T-helper 1 cell (primary cell): ENCODE results near the gene KIRREL3.

ENCODE experiments used
- DNase-seq, 5 donors: peaks; one replicate each; pipeline ENCODE4 v3.0.0-alpha.2; 2012 to 2020

KIRREL3 gene

DNA sequence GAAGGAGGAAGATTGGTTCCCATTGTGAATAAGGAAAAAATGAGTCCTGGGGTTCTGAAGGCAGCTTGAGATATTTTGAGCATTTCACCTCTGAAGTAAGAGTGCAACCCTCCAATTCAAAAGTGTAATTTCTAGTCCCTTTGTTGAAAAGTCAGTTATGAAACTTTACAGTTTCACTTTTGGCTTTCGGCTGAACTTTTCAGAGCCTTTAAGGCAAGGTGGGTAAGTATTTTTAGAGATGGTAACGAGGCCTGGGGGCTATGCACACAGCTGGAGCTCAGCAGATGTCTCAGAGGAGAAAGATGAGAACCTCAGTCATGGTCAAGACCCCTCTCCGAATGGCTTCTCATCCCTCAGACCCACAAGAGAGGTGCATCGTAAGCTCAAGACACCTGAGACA, 267.6 kb downstream of the KIRREL3 start:
- DNase-seq = no peak

DNA sequence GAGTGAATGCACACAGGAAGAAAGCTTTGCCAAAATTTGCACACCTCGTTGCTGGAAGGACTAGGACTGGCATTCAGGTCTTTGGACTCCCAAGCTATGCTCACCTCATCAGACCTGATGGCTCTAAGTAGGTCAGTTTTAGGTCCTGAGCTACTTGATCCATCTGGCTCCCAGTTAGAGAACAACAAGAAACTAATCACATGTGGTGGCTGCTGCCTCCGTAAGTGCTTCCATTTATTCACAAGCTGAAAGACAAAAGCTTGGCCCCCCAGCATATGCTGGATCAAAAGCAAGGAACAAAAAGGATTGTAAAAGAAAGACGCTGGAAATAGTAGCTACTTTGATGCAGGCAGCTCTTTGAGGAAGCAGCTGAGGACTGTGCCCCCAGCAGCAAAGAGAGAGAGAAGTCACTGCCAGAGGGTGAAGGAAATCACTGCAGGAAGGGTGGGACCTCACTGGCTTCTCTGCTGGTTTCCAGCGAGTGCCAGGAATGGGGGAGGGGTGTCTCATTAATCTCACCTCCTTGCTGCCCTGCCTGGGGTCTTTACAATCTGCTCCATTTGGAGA, 268.9 kb downstream of the KIRREL3 start:
- no peak for DNase-seq

DNA sequence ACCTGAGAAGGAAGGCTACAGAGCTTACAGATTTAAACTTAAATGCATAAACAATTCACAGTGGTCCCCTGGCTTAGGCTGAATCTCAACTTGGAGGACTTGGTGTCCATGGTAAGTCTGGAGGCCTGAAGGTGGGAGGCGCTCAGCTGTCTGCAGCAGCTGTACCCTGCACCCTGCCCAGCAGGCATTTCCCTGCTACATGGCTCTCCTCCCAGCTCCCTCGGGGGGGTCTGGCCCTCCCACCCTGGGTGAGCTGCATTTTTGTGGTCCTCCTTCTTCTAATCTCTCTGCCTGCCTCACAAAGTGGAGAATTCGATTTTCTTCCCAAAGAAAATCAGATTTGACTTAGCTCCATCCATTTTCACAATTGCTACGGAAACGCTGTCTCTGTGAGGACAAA, 273.2 kb downstream of the KIRREL3 start:
- no peak for DNase-seq

DNA sequence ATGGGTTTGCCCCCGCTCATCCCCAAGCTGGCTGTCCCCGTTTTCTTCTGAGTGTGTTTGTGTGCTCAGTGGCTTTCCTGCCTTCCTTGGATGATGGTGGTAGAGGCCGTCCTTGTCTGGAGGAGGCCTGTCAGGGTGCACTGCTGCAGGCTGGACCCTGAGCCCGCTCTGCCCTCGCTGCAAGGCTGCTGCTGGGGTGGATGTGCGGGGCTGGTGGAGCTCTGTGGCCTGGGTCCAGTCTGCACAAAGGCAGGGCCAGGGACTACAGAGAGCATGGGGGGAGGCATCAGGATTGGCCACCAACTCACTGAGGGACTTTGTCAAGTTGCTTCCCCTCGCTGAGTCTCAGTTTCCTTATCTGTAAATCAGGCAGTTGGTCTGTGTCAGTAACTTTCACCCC, 275.0 kb downstream of the KIRREL3 start:
- no peak for DNase-seq

DNA sequence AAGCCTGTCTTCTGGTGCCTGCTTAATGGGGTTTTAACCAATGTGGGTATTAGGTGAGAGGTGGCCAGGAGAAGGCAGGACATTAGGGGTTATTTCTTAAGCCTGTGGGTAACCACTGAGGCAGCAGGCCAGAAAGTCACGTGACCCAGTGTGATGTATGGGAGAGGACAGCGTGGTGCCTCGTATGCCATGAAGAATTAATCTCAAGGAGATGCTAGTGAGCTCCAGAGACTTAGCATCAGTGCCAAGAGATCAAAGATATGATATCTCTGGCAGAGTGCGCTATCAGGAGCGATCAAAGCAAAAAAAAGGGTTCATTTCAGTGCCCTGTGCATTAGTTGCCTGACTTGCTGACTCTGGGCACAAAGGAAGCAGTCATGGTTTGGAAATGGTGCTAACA, 275.5 kb downstream of the KIRREL3 start:
- DNase-seq = no peak

DNA sequence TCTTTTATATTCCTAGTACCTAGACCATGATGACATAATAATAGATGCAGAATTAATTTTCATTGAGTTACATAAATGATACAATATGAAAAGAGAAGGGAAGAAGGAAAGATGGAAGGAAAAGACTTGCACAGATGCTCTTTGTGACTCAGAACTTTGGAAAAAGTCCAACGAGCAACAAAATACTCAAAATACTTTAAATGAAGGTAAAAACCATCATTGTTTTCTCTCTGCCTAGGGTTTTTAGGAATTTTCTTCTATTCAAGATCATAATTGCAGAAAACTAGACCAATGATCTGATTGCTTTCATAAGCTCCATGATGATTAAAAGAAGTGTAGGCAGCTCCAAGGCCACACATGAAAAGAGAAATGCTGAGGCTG, 276.9 kb downstream of the KIRREL3 start:
- no peak for DNase-seq

DNA sequence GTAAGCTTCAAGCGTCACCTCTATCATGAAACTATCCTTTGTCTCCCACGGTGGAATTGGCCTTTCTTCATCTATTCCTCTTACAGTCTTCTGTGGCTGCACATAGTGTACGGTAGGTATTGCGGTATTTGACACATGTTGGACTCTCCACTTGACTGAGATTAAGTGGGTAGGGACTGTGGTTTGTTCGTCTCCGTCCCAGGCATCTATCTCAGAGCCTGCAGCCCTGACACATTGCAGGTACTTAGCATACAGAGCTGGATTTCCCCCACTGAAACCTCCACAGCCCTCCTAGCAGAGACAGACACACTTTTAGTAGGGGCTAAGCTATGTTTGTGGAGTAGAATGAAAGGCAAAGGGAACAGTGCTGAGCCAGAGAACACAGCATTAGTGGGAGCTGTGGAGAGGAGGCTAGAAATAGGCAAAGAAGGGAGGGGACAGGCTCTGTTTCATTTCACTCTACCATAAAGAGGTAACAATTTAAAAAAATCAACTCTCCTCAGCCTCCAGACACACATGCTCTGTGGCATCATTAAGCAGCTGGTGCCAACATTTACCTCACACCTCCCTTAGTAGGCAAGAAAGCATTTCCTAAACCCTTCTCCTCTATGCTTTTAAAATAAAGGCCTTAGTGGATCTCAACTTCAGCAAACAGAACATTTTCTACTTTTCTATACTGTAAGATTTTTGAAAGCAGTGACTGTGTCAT, 277.5 kb downstream of the KIRREL3 start:
- DNase-seq = no peak

DNA sequence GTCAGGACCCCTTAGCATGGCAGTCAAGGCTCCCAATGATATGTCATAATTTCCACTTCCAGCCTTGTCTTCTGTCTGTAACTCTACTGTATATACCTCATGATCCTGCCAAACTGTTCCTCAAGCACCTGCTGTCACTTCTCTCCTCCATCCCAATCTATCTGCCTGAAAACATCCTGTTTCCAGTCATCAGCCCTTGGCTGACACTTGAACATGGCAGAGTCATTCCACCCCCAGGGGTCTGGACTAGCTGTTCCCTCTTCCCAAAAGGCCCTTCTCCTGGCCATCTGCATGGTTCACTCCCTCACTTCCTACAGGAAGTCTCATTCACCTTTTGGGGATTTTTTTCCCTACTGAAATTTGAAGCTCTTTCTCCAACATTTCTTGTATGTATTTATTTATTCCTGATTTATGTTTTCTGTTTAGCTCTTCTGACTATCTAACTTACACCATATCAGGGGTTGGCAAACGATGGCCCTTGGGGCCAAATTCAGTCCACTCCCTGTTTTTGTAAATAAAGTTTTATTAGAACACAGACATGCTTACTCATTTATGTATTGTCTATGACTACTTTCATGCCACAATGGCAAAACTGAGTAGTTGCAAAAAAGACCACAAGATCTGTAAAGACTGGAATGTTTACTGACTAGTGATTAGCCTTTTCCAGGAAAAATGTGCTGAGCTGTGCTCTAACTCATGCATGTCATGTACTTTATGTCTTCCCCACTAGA, 278.4 kb downstream of the KIRREL3 start:
- no peak for DNase-seq

DNA sequence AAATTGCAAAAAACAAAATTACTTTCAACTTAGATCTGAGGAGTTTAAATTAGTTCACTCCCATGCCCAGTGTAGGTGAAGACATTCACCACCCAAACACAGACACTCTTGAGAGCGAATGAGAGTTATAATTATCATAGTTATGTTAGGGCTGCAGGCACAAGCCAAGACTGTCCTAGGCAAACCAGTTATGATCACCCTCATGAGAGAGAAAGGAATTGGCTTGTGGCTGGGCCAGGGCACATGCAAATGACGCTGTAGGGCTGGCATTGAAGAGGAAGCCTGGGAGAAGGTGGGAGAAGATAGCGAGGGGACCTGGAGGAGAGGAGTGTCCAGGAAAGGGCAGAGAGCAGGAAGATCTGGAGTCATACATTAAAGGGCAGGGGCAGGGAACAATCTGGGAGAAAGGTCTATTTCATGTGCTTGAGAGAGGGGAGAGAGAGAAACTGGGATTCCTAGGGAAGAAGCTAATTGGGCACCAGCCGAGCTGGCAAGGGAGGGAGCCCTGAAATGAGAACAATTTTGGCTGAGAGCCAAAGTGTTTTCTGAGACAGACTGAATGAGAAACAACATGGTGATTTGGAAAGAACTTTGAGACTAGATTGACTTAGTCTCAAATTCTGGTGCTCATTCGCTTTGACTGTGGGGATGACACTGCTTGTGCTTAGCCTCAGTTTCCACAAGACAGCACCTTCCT, 279.9 kb downstream of the KIRREL3 start:
- DNase-seq = no peak

DNA sequence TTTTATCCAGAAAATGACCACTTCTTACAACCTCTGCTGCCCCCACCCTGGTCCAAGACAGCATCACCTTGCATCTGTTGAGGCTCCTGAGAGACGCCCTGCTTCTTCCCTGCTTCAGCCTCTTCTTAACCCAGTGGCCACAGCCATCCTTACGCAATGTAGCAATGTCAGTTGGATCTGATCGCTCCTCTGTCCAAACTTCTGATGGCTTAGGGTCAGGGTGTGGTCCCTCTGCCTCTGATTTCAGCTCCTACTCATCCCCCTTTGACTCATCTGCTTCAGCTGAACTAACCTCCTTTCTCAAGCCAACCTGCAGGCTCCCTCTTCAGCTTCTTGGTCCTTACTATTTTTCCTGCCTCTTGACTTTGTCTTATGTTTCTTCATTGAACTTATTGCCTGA, 280.8 kb downstream of the KIRREL3 start:
- DNase-seq = no peak

DNA sequence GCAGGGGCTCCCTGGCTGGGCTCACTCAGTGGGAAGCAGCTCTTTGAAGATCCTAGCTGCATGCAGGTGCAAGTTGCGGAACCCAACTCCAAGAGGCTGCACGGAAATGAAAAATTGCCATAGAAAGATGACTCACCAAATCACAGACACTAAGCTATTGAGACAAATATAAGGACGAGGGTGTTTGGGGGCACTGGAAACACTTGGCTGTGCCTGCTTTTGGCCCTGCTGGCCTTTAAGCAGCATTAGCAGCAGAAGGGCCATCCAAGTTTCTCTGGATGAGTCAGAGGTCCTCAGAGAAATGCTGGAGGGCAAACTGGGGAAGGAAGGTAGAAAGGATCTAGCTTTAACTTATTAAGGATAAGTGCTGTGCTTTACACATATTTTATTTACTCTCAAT, 282.3 kb downstream of the KIRREL3 start:
- DNase-seq = no peak

DNA sequence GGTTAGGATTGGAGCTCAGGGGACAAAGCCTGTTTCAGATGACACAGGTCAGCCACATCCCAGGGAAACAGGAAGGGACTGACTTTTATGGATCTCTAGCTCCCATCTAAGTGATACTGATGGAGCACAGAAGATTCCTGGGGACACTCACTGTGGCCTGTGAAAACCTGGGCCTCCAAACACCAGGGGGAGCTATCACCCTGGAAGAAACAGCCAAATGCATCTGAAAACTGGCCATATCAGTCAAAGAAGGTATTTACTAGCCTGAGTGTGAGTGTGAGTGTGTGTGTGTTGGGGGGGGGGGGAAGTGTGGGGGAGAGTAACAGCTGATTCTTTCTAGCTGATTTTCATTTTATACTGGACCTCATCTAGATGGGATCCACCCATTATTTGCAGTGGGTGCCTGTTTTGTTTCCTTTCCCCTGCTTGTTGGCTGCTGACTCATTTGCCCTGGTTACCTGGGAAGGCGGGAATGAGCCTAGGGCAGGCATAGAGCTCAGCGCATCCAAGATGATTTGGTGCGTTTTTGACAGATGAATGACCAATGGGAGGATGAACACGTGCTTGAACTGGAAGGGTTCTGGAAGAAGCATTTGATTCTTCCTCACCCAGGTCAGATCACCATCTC, 284.0 kb downstream of the KIRREL3 start:
- DNase-seq = peak in 1 of 5 donors; percentile 20

DNA sequence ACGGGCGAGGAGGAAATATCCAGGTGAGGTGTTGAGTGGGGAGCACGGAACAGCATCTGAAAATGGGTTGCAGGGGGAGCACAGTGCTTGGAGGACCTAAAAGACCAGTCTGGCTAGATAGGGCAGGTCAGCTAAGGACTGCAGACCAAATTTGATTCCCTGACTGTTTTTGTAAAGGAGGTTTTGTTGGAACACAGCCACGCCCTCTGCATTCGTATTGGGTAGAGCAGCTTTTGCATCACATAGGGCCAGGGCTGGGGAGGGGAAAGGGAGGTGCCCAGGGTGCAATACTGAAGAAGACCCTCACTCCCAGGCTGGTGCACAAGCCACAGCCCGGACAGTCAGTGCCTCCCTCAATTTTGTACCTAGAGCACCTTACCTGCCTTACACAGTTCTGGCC, 286.8 kb downstream of the KIRREL3 start:
- no peak for DNase-seq

DNA sequence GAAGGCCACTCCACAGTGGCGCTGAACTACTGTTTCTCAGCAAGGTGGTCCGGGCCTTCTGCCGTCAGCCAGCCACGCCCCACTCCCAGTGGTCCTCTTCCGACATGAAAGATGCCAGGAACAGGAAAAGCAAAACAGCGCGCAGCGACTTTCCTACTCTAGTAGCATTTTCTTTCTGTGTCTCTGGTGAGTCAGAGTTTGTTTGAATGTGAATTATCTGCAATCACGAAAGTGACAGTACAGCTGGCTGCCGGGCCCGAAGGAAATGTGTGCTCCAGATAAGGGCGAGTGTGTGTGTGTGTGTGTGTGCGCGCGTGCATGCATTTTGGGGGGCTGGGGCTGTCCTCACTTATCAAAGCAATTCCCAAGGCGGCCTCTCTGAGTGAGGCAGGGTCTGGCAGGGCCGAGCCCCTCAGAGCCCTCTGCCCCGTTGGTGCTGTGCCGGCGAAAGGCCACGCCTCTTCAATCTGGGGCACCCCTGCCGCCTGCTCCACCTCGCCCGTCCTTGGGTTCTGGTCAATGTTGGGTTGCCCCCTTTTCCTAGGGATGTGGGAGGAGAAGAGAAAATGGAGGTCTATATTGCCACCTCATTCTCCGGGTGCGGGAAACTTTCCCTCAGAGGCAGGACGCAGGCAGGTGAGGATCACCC, 288.5 kb downstream of the KIRREL3 start:
- DNase-seq = no peak

DNA sequence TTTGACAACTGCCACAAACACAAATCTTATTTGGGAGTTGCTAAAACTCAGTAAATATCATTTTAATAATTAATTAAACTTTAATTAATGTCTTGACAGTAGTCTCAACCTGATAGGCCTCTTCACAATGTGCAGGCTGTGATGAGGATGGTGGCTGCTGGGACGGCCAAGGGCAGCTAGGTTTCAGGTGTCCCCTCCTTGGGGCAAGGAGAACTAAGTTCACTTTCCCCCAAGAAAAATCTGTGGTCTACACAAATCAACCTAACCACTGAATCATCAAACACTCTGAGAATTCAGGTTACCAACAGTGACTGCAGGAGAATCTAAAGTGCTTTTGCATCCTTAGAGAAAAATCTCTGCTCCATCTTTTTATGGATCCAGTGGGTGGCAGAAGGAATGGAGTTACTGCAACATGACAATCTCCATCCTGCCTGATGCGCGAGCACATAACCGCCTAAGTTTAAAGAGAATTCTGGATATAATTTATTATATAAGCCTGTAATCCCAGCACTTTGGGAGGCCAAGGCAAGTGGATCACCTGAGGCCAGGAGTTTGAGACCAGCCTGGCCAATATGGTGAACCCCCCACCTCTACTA, 289.7 kb downstream of the KIRREL3 start:
- no peak for DNase-seq

DNA sequence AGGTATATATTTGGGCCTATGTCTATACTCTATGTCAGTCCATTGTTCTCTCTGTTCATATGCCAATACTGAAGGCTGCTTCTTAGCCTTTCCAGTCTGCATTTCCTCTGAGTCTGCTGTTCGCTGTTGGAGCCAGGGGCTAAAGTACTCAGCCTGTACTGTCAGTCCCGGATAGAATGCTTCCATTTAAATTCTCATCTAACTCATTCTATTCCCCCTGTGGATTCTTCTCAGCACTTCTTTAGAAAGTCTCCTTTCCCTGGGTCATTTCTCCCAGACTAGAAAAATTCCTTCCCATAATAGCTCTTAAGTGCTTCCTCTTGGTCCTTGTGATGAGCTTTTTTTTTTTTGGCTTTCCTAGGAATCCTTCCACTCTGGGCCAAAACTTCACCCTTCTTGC, 293.1 kb downstream of the KIRREL3 start:
- no peak for DNase-seq

DNA sequence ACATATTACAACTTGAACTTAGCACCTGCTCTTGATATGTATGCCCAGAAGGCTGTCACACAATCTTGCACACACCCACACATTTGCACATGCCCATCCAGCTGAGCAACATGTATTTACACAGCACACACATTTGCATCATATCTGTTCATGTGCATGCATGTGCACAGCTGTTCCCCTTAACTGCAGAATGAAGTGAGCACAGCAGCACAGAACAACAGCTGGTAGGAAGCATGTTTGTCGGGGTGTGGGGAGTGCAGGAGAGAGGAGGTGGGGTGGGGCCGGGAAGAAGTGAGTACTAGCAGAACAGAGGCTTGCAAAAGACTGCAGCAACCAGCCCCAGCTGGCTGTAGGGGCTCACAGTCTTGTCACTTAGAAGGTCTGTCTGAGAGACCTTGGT, 296.5 kb downstream of the KIRREL3 start:
- no peak for DNase-seq

DNA sequence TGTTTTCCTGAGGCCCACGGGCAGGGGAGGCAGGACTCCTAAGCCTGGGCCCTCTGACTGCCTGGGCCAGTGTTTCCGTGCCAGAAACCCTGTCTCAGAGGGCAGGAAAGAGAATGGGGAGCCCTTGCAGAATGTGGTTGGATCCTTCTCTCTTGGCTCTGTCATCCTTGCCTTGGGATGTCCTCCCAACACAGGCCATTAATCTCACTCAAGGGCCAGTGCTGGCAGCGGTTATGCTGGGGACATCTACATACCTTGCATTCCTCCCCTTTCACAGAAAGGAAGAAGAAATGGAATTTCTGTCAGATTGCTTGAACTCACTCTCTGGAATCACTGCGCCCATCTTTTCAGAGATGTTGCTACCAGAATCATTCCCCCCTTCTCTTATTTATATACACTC, 296.9 kb downstream of the KIRREL3 start:
- DNase-seq = no peak

DNA sequence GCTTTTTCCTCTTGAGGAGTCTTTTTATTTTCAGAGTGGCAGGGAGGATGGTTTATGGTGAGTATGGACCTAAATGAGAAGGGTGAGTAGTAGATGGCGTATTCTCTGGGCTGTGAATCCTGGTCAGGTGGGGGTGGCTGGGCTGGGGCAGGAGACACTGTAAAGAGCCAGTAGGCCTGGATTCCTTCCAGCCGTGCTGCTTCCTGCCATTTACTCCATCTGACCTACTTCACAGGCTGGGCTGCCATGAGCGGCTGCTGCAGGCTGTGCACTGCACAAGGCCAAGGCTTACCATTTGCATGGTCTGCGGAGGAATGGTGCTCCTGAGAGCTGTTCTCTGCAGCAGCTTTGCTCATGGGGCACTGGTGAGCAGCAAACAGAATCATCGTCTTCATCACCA, 297.6 kb downstream of the KIRREL3 start:
- no peak for DNase-seq

DNA sequence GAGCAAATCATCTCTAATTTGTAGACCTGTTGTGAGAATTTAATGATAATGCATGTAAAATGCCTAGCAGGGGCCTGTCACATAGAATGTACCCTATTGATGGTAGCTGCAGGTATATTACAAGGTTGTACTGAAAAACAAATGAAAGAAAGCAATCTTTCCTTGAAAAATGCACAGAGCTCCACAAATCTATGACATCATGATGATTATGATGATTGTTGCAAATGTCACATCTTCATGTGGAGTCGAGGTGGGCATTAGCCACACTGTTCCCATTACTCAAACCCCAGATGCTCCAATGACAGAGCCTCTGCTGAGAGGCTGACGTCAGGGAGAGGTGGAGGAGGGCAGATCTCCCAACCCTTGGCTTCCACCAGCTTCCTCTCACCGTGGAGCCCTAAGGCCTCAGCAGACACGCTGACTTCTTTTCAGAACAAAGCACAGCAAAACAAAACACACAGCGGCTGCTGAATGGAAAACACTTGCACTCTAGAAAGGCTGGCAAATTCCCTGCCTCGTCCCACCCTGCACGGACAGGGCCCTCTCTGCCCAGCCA, 298.3 kb downstream of the KIRREL3 start:
- DNase-seq = no peak

DNA sequence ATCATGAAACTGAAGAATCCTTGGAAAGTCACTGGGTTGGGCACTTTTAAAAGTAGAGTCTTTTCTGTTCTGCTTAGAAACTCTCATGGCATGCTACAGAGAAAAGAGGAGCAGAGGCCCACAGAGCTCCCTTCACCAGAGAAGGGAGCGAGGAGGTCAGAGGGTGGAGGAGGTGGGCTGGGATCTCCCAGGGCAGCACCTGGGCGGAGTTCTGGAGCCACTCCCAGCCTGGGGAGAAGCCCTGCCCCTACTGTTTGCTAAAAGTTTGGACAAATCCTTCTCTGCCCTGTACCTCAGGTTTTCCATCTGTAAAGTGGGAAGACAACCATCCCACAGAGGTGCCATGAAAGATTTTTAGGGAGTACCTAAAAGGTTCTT, 299.1 kb downstream of the KIRREL3 start:
- no peak for DNase-seq
